ENCODE data around the gene ARX. TPM values are rescaled to one million over a fixed set of nuclear protein-coding genes. Genes with fewer than 3 reads are reported as not detected.

The ARX gene
- total RNA-seq, 2 experiments from 2014 or later: not detected

DNA sequence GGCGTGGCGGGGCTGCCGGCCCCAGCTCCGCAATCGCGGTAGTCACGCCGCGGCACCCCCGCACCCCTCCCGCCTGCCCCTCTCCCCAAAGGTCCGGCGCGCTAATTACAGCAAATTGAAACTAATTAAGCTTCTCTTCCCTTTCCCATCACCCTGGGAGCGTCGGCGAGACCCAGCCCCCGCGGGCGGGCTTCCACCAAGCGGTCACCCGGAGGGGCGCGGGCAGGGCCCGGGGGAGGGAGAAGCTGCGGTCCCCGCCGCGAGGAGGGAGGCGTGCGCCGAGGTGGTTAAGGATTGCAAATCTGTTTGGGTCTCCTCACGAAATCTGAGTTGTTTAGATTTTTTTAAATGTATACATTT, 13.1 kb downstream of the ARX start:
- H3K36me3 Mint-ChIP-seq (ENCODE audit: low read depth): no peaks in the 10 kb centered on the region
- TF ChIP-seq, protein P1, sequence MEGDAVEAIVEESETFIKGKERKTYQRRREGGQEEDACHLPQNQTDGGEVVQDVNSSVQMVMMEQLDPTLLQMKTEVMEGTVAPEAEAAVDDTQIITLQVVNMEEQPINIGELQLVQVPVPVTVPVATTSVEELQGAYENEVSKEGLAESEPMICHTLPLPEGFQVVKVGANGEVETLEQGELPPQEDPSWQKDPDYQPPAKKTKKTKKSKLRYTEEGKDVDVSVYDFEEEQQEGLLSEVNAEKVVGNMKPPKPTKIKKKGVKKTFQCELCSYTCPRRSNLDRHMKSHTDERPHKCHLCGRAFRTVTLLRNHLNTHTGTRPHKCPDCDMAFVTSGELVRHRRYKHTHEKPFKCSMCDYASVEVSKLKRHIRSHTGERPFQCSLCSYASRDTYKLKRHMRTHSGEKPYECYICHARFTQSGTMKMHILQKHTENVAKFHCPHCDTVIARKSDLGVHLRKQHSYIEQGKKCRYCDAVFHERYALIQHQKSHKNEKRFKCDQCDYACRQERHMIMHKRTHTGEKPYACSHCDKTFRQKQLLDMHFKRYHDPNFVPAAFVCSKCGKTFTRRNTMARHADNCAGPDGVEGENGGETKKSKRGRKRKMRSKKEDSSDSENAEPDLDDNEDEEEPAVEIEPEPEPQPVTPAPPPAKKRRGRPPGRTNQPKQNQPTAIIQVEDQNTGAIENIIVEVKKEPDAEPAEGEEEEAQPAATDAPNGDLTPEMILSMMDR (IDR thresholded peaks at IDR 0.05): no peak
- intact Hi-C loops (cut with micrococcal nuclease): no loop called here
- no peaks in the 10 kb centered on the region for H3K9me3 Mint-ChIP-seq
- ChIA-PET POLR2A (no interaction called here), CTCF (interaction anchor here (1.1 kb wide), 1 partner anchor 18 kb away, joined by 3 read pairs; no protein-coding TSS in a partner anchor)
- H3K4me1 Mint-ChIP-seq (ENCODE audit: low read depth): peaks cover 12% of the 10 kb centered on the region
- DNase-seq: no peak
- no peak for ATAC-seq
- H3K27ac Mint-ChIP-seq: no peak overlapping the region
- peaks cover 33% of the 10 kb centered on the region for H3K27me3 Mint-ChIP-seq
- peak overlapping the region; percentile 47 for H3K4me3 Mint-ChIP-seq

DNA sequence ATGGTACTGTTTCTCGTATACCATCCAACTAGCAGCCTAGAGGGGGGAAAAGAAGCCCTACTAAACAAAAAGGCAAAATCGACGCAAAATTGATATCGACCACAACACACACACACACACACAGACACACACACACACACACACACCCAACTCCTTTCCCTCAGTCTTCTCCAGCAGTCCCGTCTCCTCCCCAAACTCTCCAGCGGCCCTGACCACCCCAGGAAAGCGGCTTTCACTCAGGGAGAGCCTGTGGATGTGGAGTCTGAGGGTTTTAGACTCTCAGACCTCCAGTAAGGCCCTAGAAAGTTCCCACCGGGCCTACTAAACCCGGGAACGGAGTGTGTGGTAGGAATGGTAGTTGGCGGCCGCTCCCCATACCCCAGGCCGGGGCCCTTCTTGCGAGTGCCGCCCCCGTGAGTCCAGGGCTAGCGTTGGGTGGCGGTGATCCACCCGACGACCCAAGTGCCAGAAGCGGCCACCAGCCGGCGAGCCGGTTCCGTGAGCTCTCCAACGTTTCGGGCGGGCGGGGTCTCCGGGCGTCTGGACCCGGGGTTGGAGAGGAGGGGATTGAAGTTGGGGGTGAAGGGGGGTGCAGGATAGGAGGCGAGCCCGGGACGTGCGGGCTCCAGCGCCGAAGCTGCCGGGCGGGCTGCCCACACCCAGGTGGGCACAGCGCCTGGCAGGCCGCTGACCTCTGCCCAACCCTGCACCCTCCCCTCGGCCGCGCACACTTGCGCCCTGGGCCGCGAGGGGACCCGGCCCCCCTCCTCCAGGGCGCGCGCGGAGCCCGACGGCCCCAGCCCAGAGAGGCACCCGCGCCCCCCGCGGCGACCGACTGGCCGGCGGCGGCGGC, 13.7 kb downstream of the ARX start:
- CTCF ChIA-PET: no interaction called here
- intact Hi-C loops (cut with micrococcal nuclease): no loop called here
- no peak for ATAC-seq
- no peaks in the 10 kb centered on the region for H3K9me3 Mint-ChIP-seq
- no peak for DNase-seq
- peaks cover 31% of the 10 kb centered on the region for H3K27me3 Mint-ChIP-seq
- TF ChIP-seq, protein P1 (IDR thresholded peaks at IDR 0.05): no peak
- peaks cover 12% of the 10 kb centered on the region for H3K4me1 Mint-ChIP-seq (ENCODE audit: low read depth)
- POLR2A ChIA-PET: no interaction called here
- H3K36me3 Mint-ChIP-seq (ENCODE audit: low read depth): no peaks in the 10 kb centered on the region
- H3K4me3 Mint-ChIP-seq: no peak overlapping the region
- no peak overlapping the region for H3K27ac Mint-ChIP-seq

DNA sequence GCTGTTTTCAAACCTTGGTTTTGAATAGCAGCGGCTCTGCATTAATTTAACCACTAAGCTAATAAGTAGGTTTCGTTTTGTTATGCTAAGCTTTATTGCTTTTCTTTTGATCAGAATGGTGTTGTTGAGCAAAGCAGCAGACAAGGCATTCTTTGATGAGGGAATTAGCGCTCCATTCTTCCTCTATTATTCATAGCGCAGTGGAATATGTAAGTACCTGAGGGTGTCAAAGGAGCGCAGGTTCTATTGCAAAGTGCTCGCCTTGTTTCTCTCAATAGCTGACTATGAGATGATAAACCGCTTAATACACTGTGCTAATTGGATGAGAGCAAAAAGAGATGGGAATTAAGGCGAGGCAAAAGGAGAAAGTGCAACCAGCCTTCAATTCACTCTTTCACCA, 16.3 kb downstream of the ARX start:
- TF ChIP-seq, protein P1 (IDR thresholded peaks at IDR 0.05): no peak
- Mint-ChIP-seq H3K4me1 (ENCODE audit: low read depth) (peaks cover 6% of the 10 kb centered on the region), H3K9me3 (no peaks in the 10 kb centered on the region), H3K36me3 (ENCODE audit: low read depth) (peaks cover 2% of the 10 kb centered on the region), H3K27me3 (peaks cover 19% of the 10 kb centered on the region), H3K27ac (no peak overlapping the region), H3K4me3 (no peak overlapping the region)
- intact Hi-C loops (cut with micrococcal nuclease): no loop called here
- ChIA-PET POLR2A (no interaction called here), CTCF (no interaction called here)
- DNase-seq (no peak), ATAC-seq (no peak)

DNA sequence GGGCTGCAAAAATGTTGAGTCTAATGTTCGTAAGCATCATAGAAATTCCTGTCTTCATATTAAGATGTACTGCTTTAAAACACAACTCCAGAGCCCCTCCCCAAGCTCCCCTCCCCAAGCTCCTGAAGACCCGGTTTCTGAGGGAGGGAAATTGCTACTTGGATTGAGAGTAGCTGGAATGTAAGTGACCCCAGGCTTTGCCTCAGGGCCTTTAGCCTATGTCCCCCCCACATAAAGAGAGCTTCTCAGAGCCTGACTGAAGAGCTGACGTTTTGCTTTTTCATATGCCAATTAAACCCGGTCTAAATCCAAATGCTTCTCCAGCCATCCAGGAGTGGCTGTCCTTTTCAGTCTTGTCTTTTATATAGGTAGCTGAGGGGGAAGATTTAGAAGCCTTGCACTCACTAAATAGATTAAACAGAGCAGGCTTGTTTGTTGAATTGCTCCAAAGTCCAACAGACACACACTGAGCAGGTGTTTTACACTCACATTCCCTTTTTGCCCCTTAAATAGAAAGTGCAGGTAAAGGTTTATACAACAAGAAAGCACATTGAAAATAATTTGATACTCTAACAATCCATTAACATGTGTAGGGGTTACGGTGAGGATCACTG, 19.6 kb downstream of the ARX start:
- ATAC-seq: no peak
- CTCF ChIA-PET: no interaction called here
- no peak for DNase-seq
- POLR2A ChIA-PET: no interaction called here
- Mint-ChIP-seq H3K4me3 (no peak overlapping the region), H3K4me1 (ENCODE audit: low read depth) (no peaks in the 10 kb centered on the region), H3K9me3 (no peaks in the 10 kb centered on the region), H3K36me3 (ENCODE audit: low read depth) (peaks cover 2% of the 10 kb centered on the region), H3K27me3 (peaks cover 1% of the 10 kb centered on the region), H3K27ac (no peak overlapping the region)
- TF ChIP-seq, protein P1 (IDR thresholded peaks at IDR 0.05): no peak
- intact Hi-C loops (cut with micrococcal nuclease): no loop called here

DNA sequence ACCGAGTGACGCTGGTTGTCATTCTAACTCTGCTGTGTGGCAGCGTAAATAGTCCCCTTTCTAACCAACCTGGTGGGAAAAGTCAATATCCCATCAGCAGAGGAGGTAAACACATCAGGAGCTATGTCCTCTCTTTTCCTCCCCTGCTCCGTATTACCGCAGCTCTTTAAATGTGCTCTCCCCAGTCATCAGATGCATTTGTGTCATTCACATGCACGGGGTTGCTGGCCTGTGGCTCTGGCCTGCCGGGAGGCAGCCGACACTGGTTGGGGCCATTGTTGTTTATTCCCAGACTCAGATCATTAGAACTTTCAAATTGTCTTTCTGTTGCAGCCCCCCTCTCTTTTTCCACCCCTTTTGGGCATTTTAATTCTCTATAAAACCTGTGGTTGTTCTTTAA, 21.9 kb downstream of the ARX start:
- CTCF ChIA-PET: no interaction called here

More for the DNA sequence above, 21.9 kb downstream of the ARX start:
- Mint-ChIP-seq H3K27me3 (no peaks in the 10 kb centered on the region), H3K27ac (no peak overlapping the region), H3K4me1 (ENCODE audit: low read depth) (no peaks in the 10 kb centered on the region), H3K36me3 (ENCODE audit: low read depth) (peaks cover 2% of the 10 kb centered on the region), H3K4me3 (no peak overlapping the region), H3K9me3 (no peaks in the 10 kb centered on the region)
- ATAC-seq (no peak), DNase-seq (no peak)
- TF ChIP-seq, protein P1 (IDR thresholded peaks at IDR 0.05): no peak
- intact Hi-C loops (cut with micrococcal nuclease): no loop called here
- POLR2A ChIA-PET: no interaction called here

Data from activated CD8-positive, alpha-beta T cell treated with anti-CD3 and anti-CD28 coated beads for 36 hours (primary cell).